Esophagus muscularis mucosa (tissue), 3 donors: ENCODE measurements around the gene AUTS2.

ENCODE experiments used
- POLR2AphosphoS5 ChIP-seq, 2 donors: sonication (generic); formaldehyde crosslinking; IDR thresholded peaks; one replicate each; pipeline ENCODE4 v1.6.1; 2017; ENCODE audit warnings: antibody characterized with exemption in 2 of 2
- TF ChIP-seq, protein P1 (sequence below), 3 experiments: fragments of 200-600 bp in 2 of 3; fragments of 450-650 bp in 1 of 3; sonication (generic) in 2 of 3; IDR thresholded peaks; one replicate each; pipeline ENCODE4 v1.5.1; 2017 to 2019; ENCODE audit warnings: antibody characterized with exemption in 3 of 3, mild to moderate bottlenecking in 2 of 3, moderate library complexity in 1 of 3

- no peak for TF ChIP-seq POLR2AphosphoS5 (IDR thresholded peaks at IDR 0.05)
- TF ChIP-seq, protein P1, sequence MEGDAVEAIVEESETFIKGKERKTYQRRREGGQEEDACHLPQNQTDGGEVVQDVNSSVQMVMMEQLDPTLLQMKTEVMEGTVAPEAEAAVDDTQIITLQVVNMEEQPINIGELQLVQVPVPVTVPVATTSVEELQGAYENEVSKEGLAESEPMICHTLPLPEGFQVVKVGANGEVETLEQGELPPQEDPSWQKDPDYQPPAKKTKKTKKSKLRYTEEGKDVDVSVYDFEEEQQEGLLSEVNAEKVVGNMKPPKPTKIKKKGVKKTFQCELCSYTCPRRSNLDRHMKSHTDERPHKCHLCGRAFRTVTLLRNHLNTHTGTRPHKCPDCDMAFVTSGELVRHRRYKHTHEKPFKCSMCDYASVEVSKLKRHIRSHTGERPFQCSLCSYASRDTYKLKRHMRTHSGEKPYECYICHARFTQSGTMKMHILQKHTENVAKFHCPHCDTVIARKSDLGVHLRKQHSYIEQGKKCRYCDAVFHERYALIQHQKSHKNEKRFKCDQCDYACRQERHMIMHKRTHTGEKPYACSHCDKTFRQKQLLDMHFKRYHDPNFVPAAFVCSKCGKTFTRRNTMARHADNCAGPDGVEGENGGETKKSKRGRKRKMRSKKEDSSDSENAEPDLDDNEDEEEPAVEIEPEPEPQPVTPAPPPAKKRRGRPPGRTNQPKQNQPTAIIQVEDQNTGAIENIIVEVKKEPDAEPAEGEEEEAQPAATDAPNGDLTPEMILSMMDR (IDR thresholded peaks at IDR 0.05) = no peak
Observed at GRCh38 chr7:70389531-70390151, 791.4 kb downstream of the AUTS2 start.
